ENCODE results near the gene PITPNC1.
A peak's percentile ranks its signal among the peaks of the same experiment; 100 is the strongest.

Gene PITPNC1

DNA sequence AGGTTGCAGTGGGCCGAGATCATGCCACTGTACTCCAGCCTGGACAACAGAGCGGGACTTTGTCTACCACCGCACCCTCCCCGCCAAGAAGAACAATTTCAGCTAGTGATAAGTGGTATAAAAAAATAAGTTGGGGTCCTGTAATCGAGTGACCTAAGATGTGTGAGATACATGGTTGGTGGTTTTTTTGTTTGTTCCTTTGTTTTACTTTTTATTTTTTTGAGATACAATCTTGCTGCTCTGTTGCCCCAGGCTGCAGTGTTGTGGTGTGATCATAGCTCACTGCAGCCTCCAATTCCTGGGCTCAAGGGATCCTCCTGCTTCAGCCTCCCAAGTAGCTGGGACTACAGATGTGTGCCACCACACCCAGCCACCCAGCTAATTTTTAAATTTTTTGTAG lies 58.7 kb downstream of the PITPNC1 start:
- DNase-seq: no peak

- DNase-seq: no peak
Measured at GRCh38 chr17:67436233-67436632, 59.2 kb downstream of the PITPNC1 start.

DNA sequence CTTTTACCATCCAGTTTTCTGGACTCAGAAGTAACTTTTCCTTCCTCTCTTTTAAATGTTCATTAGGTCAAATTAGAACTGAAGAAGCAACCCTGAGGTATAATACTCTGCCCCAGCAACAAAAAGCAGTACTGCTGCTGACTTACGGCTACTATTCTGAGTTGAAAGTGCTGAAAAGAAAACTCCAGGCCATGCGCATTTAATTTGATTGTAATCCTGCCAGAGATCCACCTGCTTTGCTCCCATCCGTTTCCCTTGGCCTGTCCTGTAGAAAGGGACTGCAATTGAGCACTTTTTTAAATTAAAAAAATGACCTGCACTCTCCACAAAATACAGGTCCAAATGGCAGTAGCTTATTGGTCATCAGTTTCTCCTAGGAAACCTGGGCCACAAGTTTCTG lies 61.6 kb downstream of the PITPNC1 start:
- DNase-seq: no peak

DNA sequence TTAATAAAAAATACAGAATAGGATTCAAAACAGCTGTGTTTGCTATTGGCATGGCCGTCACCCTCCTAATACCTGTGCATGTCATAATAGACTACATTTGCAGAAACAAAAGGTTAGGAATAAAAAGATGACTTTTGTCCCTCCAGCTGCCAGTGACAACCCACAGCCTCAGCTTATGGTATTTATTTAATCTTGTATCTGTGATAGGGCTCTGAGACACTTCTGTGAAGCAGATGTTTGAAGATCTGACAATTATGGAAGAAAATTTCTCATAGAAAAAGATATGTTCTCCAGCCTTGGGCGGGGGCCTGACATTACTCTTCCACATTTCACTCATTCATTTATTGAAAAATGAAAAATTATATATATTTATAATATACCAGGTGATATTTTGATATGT lies 62.2 kb downstream of the PITPNC1 start:
- DNase-seq: no peak

DNA sequence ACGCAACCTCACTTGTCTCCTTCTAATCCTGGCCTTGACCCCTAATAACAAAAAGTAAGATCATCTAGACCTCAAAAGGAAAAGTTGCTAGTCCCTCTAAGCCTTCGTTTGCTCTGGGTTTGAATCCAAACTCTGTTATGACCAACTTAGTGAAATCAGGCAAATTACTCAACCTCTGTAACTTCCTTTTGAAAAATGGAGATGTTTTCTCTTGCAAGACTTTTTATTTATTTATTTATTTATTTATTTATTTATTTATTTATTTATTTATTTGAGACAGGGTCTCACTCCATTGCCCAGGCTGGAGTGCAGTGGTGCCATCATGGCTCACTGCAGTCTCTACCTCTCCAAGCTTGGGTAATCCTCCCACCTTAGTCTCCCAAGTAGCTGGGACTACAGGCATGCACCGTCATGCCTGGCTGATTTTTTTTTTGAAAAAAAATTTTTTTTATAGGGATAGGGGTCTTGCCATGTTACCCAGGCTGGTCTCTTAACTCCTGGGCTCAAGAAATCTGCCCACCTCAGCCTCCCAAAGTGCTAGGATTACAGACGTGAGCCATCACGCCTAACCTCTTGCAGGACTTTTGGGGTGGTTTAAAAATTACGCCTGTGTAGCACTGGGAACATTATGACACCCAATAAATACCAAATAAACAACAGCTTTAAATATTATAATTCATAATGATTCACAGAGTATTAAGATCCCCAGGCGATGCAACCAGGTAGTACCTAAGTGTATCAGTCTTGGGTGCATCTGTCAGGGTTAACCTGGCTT lies 63.4 kb downstream of the PITPNC1 start:
- peak; percentile 46 to 65 for DNase-seq

- DNase-seq: peak; percentile 43 to 74
Measured at GRCh38 chr17:67441052-67441895, 64.2 kb downstream of the PITPNC1 start.

DNA sequence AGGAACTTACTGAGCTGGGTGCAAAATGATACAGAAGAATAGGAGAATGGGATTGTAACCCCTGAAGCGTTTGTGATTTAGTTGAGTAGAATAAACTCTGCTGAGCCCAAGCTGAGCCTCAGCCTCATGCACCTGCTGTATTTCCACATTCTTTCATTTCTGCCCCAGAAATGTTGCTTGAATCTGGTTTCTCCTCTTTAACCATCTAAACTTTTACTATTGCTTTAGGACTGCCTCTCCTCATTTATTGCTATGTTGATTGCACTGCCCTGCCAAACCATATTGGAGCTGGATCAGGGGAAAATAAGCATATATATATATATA lies 64.8 kb downstream of the PITPNC1 start:
- DNase-seq: no peak

- DNase-seq: no peak
Measured at GRCh38 chr17:67442787-67443624, 65.9 kb downstream of the PITPNC1 start.

DNA sequence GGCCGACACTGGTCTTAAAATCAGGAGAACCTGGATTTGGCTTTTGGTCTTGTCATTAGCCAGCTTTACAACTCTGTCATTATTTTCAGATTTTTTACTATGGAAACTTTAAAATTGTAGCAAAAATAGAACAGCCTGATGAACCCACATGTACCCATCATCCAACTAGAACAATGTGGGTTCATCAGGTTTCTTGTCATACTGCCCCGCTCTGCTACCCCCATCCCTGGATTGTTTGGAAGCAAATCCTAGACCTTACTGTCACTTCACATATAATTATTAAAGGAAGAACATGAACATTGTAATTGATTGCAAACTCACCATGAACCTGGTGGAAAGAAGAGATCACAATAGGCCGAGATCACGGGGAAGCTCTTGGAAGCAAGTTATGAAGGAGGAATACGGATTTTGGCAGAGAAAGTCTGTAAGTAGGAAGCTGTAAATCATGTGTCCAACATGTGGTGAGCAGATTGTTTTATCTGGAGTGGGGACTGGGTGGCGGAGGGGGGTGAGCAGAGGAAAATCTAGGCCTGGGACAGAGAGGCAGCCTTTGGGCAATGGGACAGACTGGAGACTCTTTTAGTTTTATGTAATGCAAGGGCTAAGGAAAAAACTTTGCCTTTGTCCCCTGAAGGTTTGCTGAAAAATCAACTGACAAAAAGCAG lies 67.0 kb downstream of the PITPNC1 start:
- DNase-seq: no peak

- no peak for DNase-seq
Measured at GRCh38 chr17:67448449-67448848, 71.4 kb downstream of the PITPNC1 start.

DNA sequence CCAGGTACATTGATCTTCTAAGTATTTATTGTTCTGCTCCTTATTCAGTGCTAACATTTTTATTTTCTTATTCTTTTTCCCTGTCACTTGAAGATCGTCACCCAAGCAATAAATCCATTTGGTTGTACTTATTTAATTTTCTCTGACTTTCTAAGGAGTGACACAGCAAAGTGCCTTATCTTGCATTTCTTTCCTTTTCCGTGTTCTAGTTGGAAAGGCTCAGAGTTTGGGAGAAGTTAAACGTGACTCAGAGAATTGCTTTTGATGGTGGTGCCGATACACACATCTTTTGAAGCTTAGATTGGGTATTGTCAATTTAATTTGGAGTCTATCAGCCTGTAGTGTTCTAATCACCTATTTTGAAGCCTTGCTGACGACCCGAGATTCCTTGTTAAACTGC lies 72.0 kb downstream of the PITPNC1 start:
- no peak for DNase-seq

DNA sequence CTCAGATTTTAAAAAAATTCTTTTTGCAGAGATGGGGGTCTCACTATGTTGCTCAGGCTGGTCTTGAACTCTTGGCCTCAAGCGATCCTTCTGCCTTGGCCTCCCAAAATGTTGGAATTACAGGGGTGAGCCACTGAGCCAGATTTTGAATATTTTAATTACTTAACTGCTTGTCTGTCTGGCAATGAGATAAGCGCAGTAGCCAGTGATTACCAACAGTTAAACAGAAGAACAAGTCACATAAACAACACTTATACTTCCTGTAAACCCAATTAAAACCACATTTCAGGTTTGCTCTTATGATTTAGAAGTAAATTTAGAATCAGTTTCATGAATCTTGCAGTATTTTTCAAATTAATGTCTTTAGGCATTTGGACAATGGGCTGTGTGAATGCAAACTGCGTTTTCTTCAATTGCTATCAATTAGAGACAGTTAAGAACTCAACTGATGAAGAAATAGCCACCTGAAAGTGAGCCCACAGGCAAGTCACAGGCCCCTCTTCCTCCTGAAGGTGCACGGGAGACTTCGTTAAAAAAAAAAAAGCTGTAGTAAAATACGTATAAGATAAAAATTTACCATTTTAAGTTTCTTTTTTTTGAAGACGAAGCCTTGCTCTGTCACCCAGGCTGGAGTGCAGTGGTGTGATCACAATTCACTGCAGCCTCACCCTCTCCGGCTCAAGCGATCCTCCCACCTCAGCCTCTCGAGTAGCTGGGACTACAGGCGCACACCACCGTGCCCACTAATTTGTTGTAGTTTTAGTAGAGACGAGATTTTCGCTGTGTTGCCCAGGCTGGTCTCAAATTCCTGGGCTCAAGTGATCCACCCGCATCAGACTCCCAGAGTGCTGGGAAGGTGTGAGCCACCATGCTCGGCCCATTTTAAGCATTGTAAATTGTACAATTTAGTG lies 73.0 kb downstream of the PITPNC1 start:
- DNase-seq: no peak

- DNase-seq: no peak
Measured at GRCh38 chr17:67452681-67453554, 75.8 kb downstream of the PITPNC1 start.

DNA sequence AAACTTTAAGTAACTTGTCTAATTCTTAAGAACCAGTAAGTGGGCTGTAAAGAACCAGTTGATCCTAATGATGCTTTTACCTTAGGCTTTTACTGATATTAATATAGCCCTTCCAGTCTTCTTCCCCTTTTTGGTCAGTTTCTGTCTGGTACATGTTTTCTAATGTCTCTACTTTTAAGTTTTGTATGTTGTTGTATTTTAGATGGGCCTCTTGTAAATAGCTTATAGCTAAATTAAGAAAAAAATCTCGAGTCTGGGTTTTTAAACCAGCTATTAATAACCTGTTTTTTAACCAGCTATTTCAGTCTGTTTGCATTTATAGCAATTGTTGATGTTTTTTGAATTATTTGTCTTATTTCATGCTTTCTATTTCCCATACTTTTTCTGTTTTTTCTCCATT lies 79.0 kb downstream of the PITPNC1 start:
- no peak for DNase-seq

DNA sequence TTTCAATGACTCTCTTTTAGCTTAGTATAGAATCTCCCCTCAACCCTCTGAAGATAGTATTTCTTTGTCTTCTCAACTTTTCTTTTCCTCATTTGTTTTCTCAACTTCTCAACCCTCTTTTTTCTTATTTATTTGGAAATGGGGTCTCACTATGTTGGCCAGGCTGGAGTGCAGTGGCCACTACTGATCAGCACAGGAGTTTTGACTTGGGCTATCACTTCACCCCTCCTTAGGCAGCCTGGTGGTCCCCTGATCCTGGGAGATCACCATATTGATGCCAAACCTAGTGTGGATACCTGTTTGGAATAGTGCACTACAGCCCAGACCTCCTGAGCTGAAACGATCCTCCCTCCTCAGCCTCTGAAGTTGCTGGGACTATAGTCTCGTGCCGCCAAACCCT lies 79.8 kb downstream of the PITPNC1 start:
- no peak for DNase-seq

- DNase-seq: no peak
Measured at GRCh38 chr17:67458203-67458602, 81.1 kb downstream of the PITPNC1 start.

GRCh38 chr17:67459985-67460384 lies 82.9 kb downstream of the PITPNC1 start:
- no peak for DNase-seq

- no peak for DNase-seq
Measured at GRCh38 chr17:67461228-67461780, 84.2 kb downstream of the PITPNC1 start.

- DNase-seq: no peak
Measured at GRCh38 chr17:67461876-67462275, 84.8 kb downstream of the PITPNC1 start.

DNA sequence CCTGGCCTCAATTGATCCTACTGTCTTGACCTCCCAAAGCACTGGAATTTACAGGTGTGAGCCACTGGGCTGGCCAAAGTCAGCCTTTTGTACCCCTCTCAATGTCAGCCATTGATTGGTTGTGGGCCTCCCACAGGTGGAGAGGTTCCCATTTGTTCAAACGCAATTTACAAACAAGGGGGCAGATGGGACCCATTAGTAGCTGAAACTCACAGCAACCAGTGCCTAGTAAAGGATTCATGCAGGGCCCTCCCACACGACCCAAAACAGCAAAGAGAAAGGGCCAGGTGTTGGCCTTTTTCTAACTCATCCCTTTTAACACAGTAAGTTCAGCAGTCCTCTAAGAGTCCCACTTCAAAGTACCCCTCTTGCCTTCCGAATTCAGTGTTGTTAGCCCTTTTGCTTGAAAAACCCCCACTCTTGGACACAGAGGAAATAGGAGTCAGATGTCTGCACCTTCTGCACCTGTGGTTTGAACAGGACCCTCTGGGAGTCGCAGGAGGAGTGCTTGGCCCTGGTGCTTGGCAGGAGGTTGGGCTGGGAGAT lies 89.2 kb downstream of the PITPNC1 start:
- no peak for DNase-seq
